ENCODE measurements around the gene GOLT1B.

GOLT1B gene

GRCh38 chr12:21521541-21521940 lies 20.0 kb downstream of the GOLT1B start:
- no peaks in the 10 kb centered on the region for H3K9me3 ChIP-seq (ENCODE audit: control insufficient read depth, insufficient read depth, low read length)
- no peak for DNase-seq (ENCODE audit: low read depth, low spot score)
- no peaks in the 10 kb centered on the region for H3K4me1 ChIP-seq (ENCODE audit: control insufficient read depth, insufficient read depth, low read length)
- H3K4me3 ChIP-seq (ENCODE audit: low read length) = no peak overlapping the region
- H3K27ac ChIP-seq (ENCODE audit: low read length) = no peak overlapping the region
- WGBS (ENCODE audit: insufficient coverage, insufficient read length) = no CpG with 5 or more reads among the region's 1 CpG
- H3K27me3 ChIP-seq (ENCODE audit: control insufficient read depth, insufficient read depth, low read length) = no peaks in the 10 kb centered on the region
- no peaks in the 10 kb centered on the region for H3K36me3 ChIP-seq (ENCODE audit: control insufficient read depth, insufficient read depth, low read length)

DNA sequence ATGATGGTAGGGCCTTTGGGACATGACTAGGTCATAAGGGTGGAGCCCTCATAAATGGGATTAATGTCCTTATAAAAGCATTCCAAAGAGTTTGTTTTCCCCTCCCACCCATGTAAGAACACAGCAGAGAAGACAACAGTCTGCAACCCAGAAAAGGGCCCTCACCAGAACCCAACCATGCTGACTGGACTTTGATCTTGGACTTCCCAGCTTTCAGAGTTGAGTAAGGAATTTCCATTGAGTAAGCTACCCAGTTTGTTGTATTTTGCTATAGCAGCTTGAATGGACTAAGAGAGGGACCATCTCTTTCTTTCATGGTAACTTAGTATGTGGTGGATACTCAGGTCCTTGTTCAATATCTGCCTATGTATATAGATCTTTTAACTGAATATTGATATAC lies 21.6 kb downstream of the GOLT1B start:
- H3K4me1 ChIP-seq (ENCODE audit: control insufficient read depth, insufficient read depth, low read length) = no peaks in the 10 kb centered on the region
- no peaks in the 10 kb centered on the region for H3K36me3 ChIP-seq (ENCODE audit: control insufficient read depth, insufficient read depth, low read length)
- no peak overlapping the region for H3K4me3 ChIP-seq (ENCODE audit: low read length)
- H3K27me3 ChIP-seq (ENCODE audit: control insufficient read depth, insufficient read depth, low read length) = peaks cover 5% of the 10 kb centered on the region; the same call in 1 of the 2 replicates
- no peak for DNase-seq (ENCODE audit: low read depth, low spot score)
- no peak overlapping the region for H3K27ac ChIP-seq (ENCODE audit: low read length)
- H3K9me3 ChIP-seq (ENCODE audit: control insufficient read depth, insufficient read depth, low read length) = no peaks in the 10 kb centered on the region

- Histone ChIP-seq H3K4me1 (ENCODE audit: control insufficient read depth, insufficient read depth, low read length) (no peaks in the 10 kb centered on the region), H3K36me3 (ENCODE audit: control insufficient read depth, insufficient read depth, low read length) (no peaks in the 10 kb centered on the region), H3K4me3 (ENCODE audit: low read length) (peak within 1 kb of the TSS; percentile 68; the same call in 1 of the 2 replicates), H3K27me3 (ENCODE audit: control insufficient read depth, insufficient read depth, low read length) (peaks cover 9% of the 10 kb centered on the region; the same call in 1 of the 2 replicates), H3K27ac (ENCODE audit: low read length) (no peak within 1 kb of the TSS), H3K9me3 (ENCODE audit: control insufficient read depth, insufficient read depth, low read length) (no peaks in the 10 kb centered on the region)
- WGBS (ENCODE audit: insufficient coverage, insufficient read length) = no CpG with 5 or more reads among the region's 1 CpG
- no peak for DNase-seq (ENCODE audit: low read depth, low spot score)
Observed at GRCh38 chr12:21526053-21526452, 24.5 kb downstream of the GOLT1B start, which contains the start of gene SPX. Gene SPX (plus strand): TSS chr12:21526296. CDS start chr12:21526473, 177 bp downstream.

GRCh38 chr12:21526721-21527345 lies 25.2 kb downstream of the GOLT1B start:
- Histone ChIP-seq H3K4me3 (ENCODE audit: low read length) (peak overlapping the region; percentile 68; the same call in 1 of the 2 replicates), H3K36me3 (ENCODE audit: control insufficient read depth, insufficient read depth, low read length) (no peaks in the 10 kb centered on the region), H3K27ac (ENCODE audit: low read length) (no peak overlapping the region), H3K27me3 (ENCODE audit: control insufficient read depth, insufficient read depth, low read length) (peaks cover 9% of the 10 kb centered on the region; the same call in 1 of the 2 replicates), H3K4me1 (ENCODE audit: control insufficient read depth, insufficient read depth, low read length) (no peaks in the 10 kb centered on the region), H3K9me3 (ENCODE audit: control insufficient read depth, insufficient read depth, low read length) (no peaks in the 10 kb centered on the region)
- no peak for DNase-seq (ENCODE audit: low read depth, low spot score)
- no CpG with 5 or more reads among the region's 12 CpGs for WGBS (ENCODE audit: insufficient coverage, insufficient read length)

- Histone ChIP-seq H3K36me3 (ENCODE audit: control insufficient read depth, insufficient read depth, low read length) (no peaks in the 10 kb centered on the region), H3K27me3 (ENCODE audit: control insufficient read depth, insufficient read depth, low read length) (peaks cover 9% of the 10 kb centered on the region; the same call in 1 of the 2 replicates), H3K4me3 (ENCODE audit: low read length) (peak overlapping the region; percentile 68), H3K27ac (ENCODE audit: low read length) (no peak overlapping the region), H3K9me3 (ENCODE audit: control insufficient read depth, insufficient read depth, low read length) (no peaks in the 10 kb centered on the region), H3K4me1 (ENCODE audit: control insufficient read depth, insufficient read depth, low read length) (no peaks in the 10 kb centered on the region)
- WGBS (ENCODE audit: insufficient coverage, insufficient read length) = no CpG with 5 or more reads among the region's 57 CpGs
- no peak for DNase-seq (ENCODE audit: low read depth, low spot score)
Observed at GRCh38 chr12:21527451-21528180, 26.0 kb downstream of the GOLT1B start.

- no peak overlapping the region for H3K27ac ChIP-seq (ENCODE audit: low read length)
- DNase-seq (ENCODE audit: low read depth, low spot score) = no peak
- no peak overlapping the region for H3K4me3 ChIP-seq (ENCODE audit: low read length)
- no peaks in the 10 kb centered on the region for H3K36me3 ChIP-seq (ENCODE audit: control insufficient read depth, insufficient read depth, low read length)
- H3K4me1 ChIP-seq (ENCODE audit: control insufficient read depth, insufficient read depth, low read length) = no peaks in the 10 kb centered on the region
- WGBS (ENCODE audit: insufficient coverage, insufficient read length) = no CpG with 5 or more reads among the region's 5 CpGs
- H3K9me3 ChIP-seq (ENCODE audit: control insufficient read depth, insufficient read depth, low read length) = no peaks in the 10 kb centered on the region
- H3K27me3 ChIP-seq (ENCODE audit: control insufficient read depth, insufficient read depth, low read length) = peaks cover 9% of the 10 kb centered on the region; the same call in 1 of the 2 replicates
Observed at GRCh38 chr12:21528953-21529352, 27.4 kb downstream of the GOLT1B start.

DNA sequence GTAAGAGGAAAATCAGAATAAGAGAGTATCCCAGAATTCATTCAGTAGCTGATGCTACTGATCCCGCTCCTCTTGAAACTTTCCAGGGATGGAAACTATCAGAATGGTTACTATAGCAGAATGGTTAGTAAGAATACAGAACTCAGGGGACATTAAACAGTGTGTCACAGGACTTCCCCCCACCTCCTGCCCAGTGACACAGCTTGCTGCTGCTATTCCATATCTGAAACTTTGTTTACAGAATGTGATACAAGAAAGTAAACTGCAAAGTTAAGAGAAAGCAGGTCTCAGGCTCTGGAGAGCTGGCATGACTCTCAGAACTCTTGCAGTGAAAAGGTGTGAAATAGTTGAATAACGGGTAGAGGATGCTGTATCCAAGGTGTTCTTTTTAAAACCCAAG lies 27.9 kb downstream of the GOLT1B start:
- WGBS (ENCODE audit: insufficient coverage, insufficient read length) = no CpG with 5 or more reads among the region's 2 CpGs

DNA sequence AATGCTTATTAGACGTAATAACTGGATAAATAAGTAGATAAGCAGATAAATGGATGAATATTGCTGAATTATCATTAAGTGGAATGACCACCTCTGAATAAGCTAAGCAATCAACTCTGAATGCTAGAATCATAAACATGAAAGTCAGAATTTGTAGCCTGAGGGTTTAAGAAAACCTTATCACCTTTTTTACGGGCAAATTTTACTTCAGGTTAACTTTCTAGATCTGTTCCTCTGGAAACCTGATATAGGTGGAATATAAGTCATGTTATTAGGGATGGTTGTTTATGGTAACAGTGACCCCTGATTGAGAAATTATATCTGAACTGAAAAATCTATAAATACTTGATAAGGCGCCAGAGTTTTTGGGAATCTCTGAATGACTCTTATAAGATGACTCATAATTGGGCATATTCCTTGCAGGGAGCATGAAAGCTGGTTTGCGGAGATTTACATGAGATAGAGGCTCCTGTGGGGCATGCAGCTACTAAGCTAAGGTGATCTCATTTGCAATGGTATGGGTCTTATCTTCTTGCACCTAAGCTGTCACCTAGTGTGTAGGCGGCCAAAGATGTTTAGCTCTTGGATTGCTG lies 36.6 kb downstream of the GOLT1B start:
- DNase-seq (ENCODE audit: low read depth, low spot score) = no peak
- WGBS (ENCODE audit: insufficient coverage, insufficient read length) = no CpG with 5 or more reads among the region's 5 CpGs
- Histone ChIP-seq H3K27ac (ENCODE audit: low read length) (no peak overlapping the region), H3K27me3 (ENCODE audit: control insufficient read depth, insufficient read depth, low read length) (no peaks in the 10 kb centered on the region), H3K4me3 (ENCODE audit: low read length) (no peak overlapping the region), H3K9me3 (ENCODE audit: control insufficient read depth, insufficient read depth, low read length) (no peaks in the 10 kb centered on the region), H3K4me1 (ENCODE audit: control insufficient read depth, insufficient read depth, low read length) (no peaks in the 10 kb centered on the region), H3K36me3 (ENCODE audit: control insufficient read depth, insufficient read depth, low read length) (no peaks in the 10 kb centered on the region)

More for the DNA sequence above, 27.9 kb downstream of the GOLT1B start:
- no peak overlapping the region for H3K27ac ChIP-seq (ENCODE audit: low read length)
- peaks cover 9% of the 10 kb centered on the region; the same call in 1 of the 2 replicates for H3K27me3 ChIP-seq (ENCODE audit: control insufficient read depth, insufficient read depth, low read length)
- no peak for DNase-seq (ENCODE audit: low read depth, low spot score)
- no peaks in the 10 kb centered on the region for H3K4me1 ChIP-seq (ENCODE audit: control insufficient read depth, insufficient read depth, low read length)
- no peak overlapping the region for H3K4me3 ChIP-seq (ENCODE audit: low read length)
- H3K9me3 ChIP-seq (ENCODE audit: control insufficient read depth, insufficient read depth, low read length) = no peaks in the 10 kb centered on the region
- H3K36me3 ChIP-seq (ENCODE audit: control insufficient read depth, insufficient read depth, low read length) = no peaks in the 10 kb centered on the region

- Histone ChIP-seq H3K36me3 (ENCODE audit: control insufficient read depth, insufficient read depth, low read length) (no peaks in the 10 kb centered on the region), H3K27ac (ENCODE audit: low read length) (no peak overlapping the region), H3K4me3 (ENCODE audit: low read length) (no peak overlapping the region), H3K27me3 (ENCODE audit: control insufficient read depth, insufficient read depth, low read length) (no peaks in the 10 kb centered on the region), H3K4me1 (ENCODE audit: control insufficient read depth, insufficient read depth, low read length) (no peaks in the 10 kb centered on the region), H3K9me3 (ENCODE audit: control insufficient read depth, insufficient read depth, low read length) (no peaks in the 10 kb centered on the region)
- DNase-seq (ENCODE audit: low read depth, low spot score) = no peak
Observed at GRCh38 chr12:21539797-21540196, 38.2 kb downstream of the GOLT1B start.

GRCh38 chr12:21541773-21542172 lies 40.2 kb downstream of the GOLT1B start:
- H3K36me3 ChIP-seq (ENCODE audit: control insufficient read depth, insufficient read depth, low read length) = no peaks in the 10 kb centered on the region
- no CpG with 5 or more reads among the region's 6 CpGs for WGBS (ENCODE audit: insufficient coverage, insufficient read length)
- DNase-seq (ENCODE audit: low read depth, low spot score) = no peak
- no peaks in the 10 kb centered on the region for H3K4me1 ChIP-seq (ENCODE audit: control insufficient read depth, insufficient read depth, low read length)
- no peak overlapping the region for H3K27ac ChIP-seq (ENCODE audit: low read length)
- no peak overlapping the region for H3K4me3 ChIP-seq (ENCODE audit: low read length)
- no peaks in the 10 kb centered on the region for H3K9me3 ChIP-seq (ENCODE audit: control insufficient read depth, insufficient read depth, low read length)
- no peaks in the 10 kb centered on the region for H3K27me3 ChIP-seq (ENCODE audit: control insufficient read depth, insufficient read depth, low read length)

Measured in iPS DF 6.9 (cell line).